ENCODE measurements around the gene GRIK2.

GRIK2 gene

GRCh38 chr6:101650402-101651100 lies 257.0 kb downstream of the GRIK2 start:
- FAIRE-seq, result no peak

GRCh38 chr6:101652079-101652478 lies 258.6 kb downstream of the GRIK2 start:
- FAIRE-seq, result no peak

GRCh38 chr6:101655109-101655508 lies 261.6 kb downstream of the GRIK2 start:
- FAIRE-seq, result no peak

GRCh38 chr6:101662111-101662897 lies 268.8 kb downstream of the GRIK2 start:
- no peak for FAIRE-seq

DNA sequence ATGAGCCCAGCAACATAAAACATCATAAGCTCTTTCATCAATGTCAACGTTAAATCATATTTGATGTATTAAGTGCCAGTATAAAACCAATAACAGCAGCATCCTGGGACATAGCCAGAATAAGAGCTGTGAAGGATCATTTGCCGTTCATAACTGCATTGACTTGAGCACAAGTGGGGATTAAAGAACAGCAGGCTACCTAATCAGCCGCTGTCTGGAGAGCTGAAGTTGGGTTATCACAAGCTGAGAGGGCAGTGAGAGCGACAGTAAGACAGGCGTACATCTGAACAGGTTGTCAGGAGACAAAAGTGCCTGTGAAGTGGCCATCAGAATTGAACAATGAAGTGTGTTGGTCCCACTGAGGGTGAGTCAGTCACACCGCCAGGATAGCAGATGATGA lies 269.6 kb downstream of the GRIK2 start:
- no peak for FAIRE-seq

- no peak for FAIRE-seq
Measured at GRCh38 chr6:101666256-101666655, 272.7 kb downstream of the GRIK2 start.

GRCh38 chr6:101668496-101669030 lies 275.1 kb downstream of the GRIK2 start:
- no peak for FAIRE-seq

- FAIRE-seq, result peak; percentile 27
Measured at GRCh38 chr6:101676187-101676586, 282.7 kb downstream of the GRIK2 start.

DNA sequence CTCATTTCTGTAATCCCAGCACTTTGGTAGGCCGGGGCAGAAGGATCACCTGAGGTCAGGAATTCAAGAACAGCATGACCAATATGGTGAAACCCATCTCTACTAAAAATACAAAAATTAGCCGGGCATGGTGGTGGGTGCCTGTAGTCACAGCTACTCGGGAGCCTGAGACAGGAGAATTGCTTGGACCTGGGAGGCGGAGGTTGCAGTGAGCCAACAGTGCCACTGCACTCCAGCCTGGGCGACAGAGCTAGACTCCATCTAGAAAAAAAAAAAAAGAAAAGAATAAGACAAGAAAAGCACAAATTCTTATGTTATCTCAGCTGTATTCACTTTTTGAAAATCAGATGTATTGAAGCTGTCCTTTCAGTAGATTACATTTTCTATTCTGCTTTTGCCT lies 289.4 kb downstream of the GRIK2 start:
- FAIRE-seq, result no peak

GRCh38 chr6:101683884-101684283 lies 290.4 kb downstream of the GRIK2 start:
- FAIRE-seq, result no peak

- FAIRE-seq, result no peak
Measured at GRCh38 chr6:101686653-101687052, 293.1 kb downstream of the GRIK2 start.

DNA sequence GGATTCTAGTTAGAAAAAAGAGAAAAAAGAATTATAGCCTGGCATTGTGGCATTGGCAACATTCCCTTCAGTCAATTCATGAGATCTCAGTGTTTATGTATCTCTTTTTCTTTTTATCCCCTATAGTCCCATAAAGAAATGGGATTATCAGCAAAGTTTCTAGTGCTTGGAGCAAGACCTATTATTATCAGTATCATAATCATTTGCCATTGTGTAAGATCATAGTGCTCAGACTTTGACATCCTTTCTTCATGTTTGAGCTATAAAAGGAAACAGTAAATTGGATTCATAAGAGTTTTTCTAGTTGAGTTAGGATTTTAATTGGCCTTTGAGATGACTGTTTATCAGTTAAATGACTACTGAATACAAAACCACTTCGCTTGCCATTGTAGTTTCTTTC lies 295.6 kb downstream of the GRIK2 start:
- no peak for FAIRE-seq

- no peak for FAIRE-seq
Measured at GRCh38 chr6:101689695-101690094, 296.2 kb downstream of the GRIK2 start.

- FAIRE-seq, result no peak
Measured at GRCh38 chr6:101700655-101701054, 307.1 kb downstream of the GRIK2 start.

DNA sequence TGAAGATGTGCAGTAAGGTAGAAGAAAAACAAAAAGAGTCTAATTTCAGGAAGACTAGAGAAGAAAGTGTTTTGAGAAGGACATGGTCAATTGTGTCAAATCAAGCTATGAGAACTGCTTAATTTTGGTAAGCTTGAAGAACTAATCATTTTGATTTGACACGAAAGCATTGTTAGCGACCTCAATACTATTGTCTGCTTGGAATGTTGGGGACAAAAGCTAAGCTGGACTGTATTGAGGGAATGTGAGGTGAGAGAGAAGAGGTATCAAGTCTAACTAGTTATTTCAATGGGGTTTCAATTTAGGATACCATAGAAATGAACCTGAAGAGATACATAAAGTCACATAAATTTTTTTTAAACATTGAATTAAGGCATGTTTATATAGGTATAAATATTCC lies 309.8 kb downstream of the GRIK2 start:
- FAIRE-seq, result no peak

DNA sequence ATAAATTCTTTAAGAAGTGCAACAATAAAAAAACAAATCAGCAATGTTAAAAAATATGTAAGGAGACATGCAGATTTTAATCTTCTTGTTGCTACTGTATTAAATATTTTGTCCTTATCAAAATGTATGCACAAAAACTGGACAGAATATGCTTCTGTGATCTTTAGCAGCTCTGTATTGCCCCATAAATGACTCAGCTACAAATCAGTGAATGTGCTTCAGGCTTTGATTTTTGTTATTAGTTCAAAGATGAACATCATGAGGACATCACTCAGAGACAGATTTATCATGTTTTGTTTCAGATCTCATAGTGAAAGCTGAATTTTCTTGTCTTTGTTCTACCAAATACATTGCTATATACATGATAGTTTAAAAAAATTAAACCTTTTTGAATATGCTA lies 312.4 kb downstream of the GRIK2 start:
- FAIRE-seq, result no peak

- FAIRE-seq, result no peak
Measured at GRCh38 chr6:101706576-101706975, 313.1 kb downstream of the GRIK2 start.

DNA sequence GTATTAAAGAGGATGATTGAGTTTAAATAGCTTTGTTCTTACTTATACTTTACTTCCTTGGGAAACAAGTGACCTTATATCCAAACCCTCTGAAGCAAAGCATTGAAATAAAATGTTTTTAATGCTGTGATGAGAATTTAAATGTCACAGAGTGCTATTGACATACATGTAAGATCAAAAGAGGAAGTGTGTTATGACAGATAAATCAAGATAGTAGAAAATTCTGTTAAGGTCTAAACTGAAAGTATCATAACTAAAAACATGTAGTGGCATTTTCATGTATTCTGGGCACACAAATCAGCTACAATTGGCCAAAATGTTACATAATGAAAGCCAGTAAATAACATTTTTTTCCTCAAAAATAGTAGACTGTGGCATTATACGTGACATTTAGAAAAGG lies 318.0 kb downstream of the GRIK2 start:
- no peak for FAIRE-seq

DNA sequence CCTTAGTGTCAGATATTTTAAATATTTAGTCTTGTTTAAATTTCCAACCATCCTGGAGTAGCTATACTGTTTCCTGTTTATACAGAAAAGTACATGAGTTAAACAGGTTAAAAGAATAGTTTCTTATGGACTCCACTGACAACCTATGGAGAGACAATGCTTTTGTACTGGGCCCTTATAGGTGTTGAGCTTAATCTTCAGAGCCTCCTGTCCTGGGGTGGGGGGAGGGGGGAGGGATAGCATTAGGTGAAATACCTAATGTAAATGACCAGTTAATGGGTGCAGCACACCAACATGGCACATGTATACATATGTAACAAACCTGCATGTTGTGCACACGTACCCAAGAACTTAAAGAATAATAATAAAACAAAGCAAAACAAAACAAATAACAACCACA lies 322.9 kb downstream of the GRIK2 start:
- FAIRE-seq, result no peak

DNA sequence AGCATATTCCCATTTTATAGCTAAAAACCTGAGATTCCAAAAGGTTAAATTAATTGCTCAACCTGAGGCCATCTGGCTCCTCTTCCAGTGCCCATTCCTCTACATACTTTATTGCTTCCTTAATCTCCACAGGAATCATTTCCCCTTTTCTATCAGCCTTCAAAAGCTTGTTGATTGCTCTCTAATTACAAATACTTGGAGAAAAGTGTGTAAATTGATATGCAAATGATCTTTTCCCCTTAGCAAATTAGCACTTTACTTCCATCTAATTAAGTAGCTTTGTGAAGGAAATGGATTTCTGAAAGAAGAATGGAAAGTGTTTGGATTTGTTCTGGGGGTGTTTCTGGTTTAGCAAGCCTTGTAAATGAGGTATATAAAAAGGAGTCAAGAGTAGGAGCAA lies 323.3 kb downstream of the GRIK2 start:
- no peak for FAIRE-seq

DNA sequence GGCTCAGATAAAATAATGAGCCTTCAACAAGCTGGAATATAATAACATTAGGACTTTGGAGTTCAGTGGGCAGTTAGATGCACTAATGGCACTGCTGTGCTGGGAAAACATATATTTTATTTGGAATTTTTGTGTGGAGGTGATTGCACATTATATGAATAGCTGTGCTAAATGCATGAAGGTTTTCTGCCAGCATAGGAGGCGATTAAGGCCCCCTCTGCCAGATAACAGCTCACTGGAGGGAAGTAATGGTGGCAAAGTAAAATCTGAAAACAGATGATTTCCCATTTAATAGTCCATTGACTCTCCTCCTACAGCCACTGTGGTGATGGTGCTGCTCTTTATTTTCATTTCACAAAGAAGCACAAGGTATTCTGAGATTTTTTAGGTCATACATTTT lies 326.0 kb downstream of the GRIK2 start:
- FAIRE-seq, result no peak

DNA sequence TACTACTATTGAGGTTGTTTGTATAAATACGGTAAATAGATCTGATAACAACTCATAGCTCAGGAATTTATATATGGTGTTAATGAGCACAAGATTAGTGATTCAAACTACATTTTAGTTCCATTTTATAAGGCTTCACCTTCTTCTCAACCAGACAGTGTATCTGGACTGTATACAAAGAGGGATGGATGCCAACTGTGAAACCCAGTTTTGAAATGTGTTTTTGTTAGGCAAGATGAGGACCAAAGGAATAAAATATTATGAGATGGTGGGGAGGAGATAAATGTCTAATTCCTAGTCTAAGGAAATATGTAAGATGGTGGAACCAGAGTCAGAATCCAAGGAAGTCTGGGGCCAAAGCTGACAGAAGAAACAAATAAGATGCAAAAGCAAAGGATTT lies 329.0 kb downstream of the GRIK2 start:
- no peak for FAIRE-seq

DNA sequence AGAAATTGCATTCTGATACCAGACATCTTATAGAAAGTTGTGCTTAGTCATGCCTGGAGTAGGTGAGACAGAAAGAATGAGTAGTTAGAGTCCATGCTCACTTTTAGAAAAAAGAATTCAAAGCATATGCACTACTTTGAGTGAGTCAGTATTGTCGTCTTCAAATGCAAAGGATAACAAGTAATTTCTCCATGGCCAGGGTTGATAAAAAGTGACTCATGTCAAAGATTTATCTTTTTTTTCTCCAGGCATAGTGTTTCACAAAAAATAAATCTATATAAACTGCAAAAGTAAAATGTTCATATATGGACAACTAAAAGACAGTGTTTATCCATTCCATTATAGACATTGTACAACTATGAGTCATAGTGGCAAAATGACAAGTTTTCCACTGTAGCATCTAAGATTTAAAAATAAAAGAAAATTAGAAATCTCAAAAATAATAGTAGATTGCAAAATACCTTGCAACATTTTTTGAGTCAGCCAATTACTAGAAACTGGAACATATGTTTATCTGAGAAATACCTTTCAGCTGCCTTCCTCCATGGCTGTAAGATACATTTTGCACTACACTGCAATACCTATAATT lies 329.6 kb downstream of the GRIK2 start:
- no peak for FAIRE-seq

- FAIRE-seq, result no peak
Measured at GRCh38 chr6:101728388-101728787, 334.9 kb downstream of the GRIK2 start.
